Vagina (tissue), 2 donors: Measurements from ENCODE around the gene SFMBT2. TPM values are rescaled to one million over a fixed set of nuclear protein-coding genes. Genes with fewer than 3 reads are reported as not detected.

Experiments used
- DNase-seq, 2 donors: peaks; one replicate each; pipeline ENCODE4 v3.0.0-alpha.2; 2017; ENCODE audit errors: extremely low spot score in 2 of 2
- H3K27ac ChIP-seq: fragments of 200-600 bp; sonication (generic); one replicate; pipeline ENCODE4 v1.5.1; 2019
- H3K27me3 ChIP-seq: fragments of 200-600 bp; sonication (generic); one replicate; pipeline ENCODE4 v1.5.1; 2019
- H3K36me3 ChIP-seq, 2 donors: fragments of 200-600 bp; sonication (generic); one replicate each; pipeline ENCODE4 v1.5.1; 2017 to 2019
- H3K4me1 ChIP-seq: fragments of 200-600 bp; sonication (generic); one replicate; pipeline ENCODE4 v1.5.1; 2019
- H3K4me3 ChIP-seq, 2 donors: fragments of 200-600 bp; sonication (generic); 1 replicate in 1 of 2; 2 replicates in 1 of 2; pipeline ENCODE4 v1.5.1; 2016 to 2019
- H3K9me3 ChIP-seq: fragments of 200-600 bp; sonication (generic); one replicate; pipeline ENCODE4 v1.5.1; 2019
- CTCF ChIP-seq, 3 experiments: fragments of 450-650 bp in 2 of 3; fragments of 200-600 bp in 1 of 3; sonication (generic) in 1 of 3; IDR thresholded peaks; one replicate each; pipeline ENCODE4 v1.5.1; 2017 to 2019; ENCODE audit warnings: antibody characterized with exemption in 3 of 3, mild to moderate bottlenecking in 2 of 3, moderate library complexity in 2 of 3
- POLR2A ChIP-seq, 2 donors: fragments of 450-650 bp; IDR thresholded peaks; one replicate each; pipeline ENCODE4 v1.6.1; 2017; ENCODE audit warnings: antibody characterized with exemption in 2 of 2, mild to moderate bottlenecking in 2 of 2, moderate library complexity in 2 of 2
- POLR2AphosphoS5 ChIP-seq, 2 donors: sonication (generic); formaldehyde crosslinking; IDR thresholded peaks; one replicate each; pipeline ENCODE4 v1.9.0; 2017; ENCODE audit warnings: antibody characterized with exemption in 2 of 2, mild to moderate bottlenecking in 2 of 2, low read depth in 1 of 2; ENCODE audit not compliant: insufficient read depth in 1 of 2
- intact Hi-C: fragments of 100-400 bp; cut with DNase I; formaldehyde crosslinking; loops from one replicate; pipeline ENCODE4 v1.15.1; 2023
- total RNA-seq: library from RNA; depleted of rRNA; stranded (reverse); fragments of >200 nt; gene quantifications from one replicate; pipeline ENCODE4 v1.2.3, GENCODE V29; 2016

Gene SFMBT2
- total RNA-seq, 1 donor from 2014 or later: 12.5 TPM

DNA sequence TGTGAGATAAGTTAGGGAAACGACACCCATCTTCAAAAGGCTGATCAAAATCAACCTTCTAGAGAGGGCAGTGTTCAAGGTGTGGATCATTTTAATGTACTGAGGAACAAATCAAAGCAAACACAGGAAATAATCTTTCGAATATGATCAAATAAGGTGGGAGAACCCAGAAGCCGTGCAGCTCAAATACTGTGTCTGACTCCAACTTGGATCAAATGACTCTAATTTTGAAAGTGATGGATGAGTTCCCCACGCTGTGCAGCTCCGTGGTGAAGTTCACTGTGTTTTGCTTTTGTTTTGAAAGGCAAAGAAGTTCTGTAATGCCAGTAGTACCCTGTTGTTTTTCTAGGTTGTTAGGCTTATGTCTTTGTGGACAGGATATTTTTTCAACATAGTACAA, 250.9 kb downstream of the SFMBT2 start:
- Histone ChIP-seq H3K36me3 (peaks cover 0 to 9% of the 10 kb centered on the region in 2 donors), H3K27ac (no peak overlapping the region), H3K27me3 (no peaks in the 10 kb centered on the region), H3K4me3 (no peak overlapping the region), H3K9me3 (no peaks in the 10 kb centered on the region), H3K4me1 (no peaks in the 10 kb centered on the region)
- no peak for TF ChIP-seq POLR2AphosphoS5 (IDR thresholded peaks at IDR 0.05; ENCODE audit: insufficient read depth in 1 of 2, low read depth in 1 of 2)
- no peak for TF ChIP-seq POLR2A (IDR thresholded peaks at IDR 0.05)
- TF ChIP-seq CTCF (IDR thresholded peaks at IDR 0.05): no peak
- intact Hi-C loops: no loop called here
- no peak for DNase-seq

GRCh38 chr10:7159517-7159916, 251.3 kb downstream of the SFMBT2 start:
- peaks cover 0 to 9% of the 10 kb centered on the region in 2 donors for H3K36me3 ChIP-seq
- no peak for TF ChIP-seq POLR2A (IDR thresholded peaks at IDR 0.05)
- no peak for TF ChIP-seq POLR2AphosphoS5 (IDR thresholded peaks at IDR 0.05; ENCODE audit: insufficient read depth in 1 of 2, low read depth in 1 of 2)
- TF ChIP-seq CTCF (IDR thresholded peaks at IDR 0.05): no peak
- no peak overlapping the region for H3K27ac ChIP-seq
- no peaks in the 10 kb centered on the region for H3K27me3 ChIP-seq
- intact Hi-C loops: no loop called here
- no peaks in the 10 kb centered on the region for H3K4me1 ChIP-seq
- no peak overlapping the region for H3K4me3 ChIP-seq
- DNase-seq: no peak
- H3K9me3 ChIP-seq: no peaks in the 10 kb centered on the region

DNA sequence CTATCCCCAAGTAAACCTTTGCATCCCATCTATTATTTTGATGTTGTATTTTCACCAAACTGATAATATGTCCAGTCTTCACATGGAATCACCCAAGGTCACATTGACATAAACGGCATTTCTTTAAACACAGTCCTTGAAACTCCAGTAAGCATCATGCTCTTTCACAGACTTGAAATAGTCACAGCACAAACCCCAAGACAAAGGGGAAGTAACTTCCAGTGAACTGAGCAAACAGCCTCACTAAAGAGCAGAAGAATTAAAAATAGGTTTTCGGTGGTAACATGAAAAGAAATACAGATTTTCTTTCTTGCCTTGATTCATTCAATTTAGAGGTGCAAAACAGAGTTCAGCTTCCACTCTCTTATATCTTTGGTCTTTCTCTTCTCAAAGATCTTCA, 253.7 kb downstream of the SFMBT2 start:
- no peaks in the 10 kb centered on the region for H3K36me3 ChIP-seq
- DNase-seq: no peak
- H3K4me3 ChIP-seq: no peak overlapping the region
- H3K9me3 ChIP-seq: no peaks in the 10 kb centered on the region
- H3K27ac ChIP-seq: no peak overlapping the region
- no peaks in the 10 kb centered on the region for H3K27me3 ChIP-seq
- no peaks in the 10 kb centered on the region for H3K4me1 ChIP-seq
- intact Hi-C loops: no loop called here
- TF ChIP-seq POLR2A (IDR thresholded peaks at IDR 0.05): no peak
- TF ChIP-seq POLR2AphosphoS5 (IDR thresholded peaks at IDR 0.05; ENCODE audit: insufficient read depth in 1 of 2, low read depth in 1 of 2): no peak
- TF ChIP-seq CTCF (IDR thresholded peaks at IDR 0.05): no peak

DNA sequence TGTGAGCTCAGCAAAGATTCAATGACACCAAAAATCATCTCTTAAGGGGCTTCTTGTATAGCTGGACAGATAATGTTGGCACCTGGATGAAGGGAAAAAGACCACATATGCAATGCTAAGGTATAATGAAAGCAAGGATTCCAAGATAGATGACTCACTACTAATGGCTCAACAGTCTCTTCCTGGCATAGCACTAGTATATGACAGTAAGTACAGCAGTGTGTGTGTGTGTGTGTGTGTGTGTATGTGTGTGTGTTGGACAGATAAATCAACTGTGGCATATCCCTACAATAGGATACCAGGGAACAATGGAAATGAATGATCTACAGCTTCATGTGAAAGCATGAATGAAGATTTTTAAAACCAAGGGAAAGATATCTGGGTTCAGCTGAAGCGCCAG, 257.1 kb downstream of the SFMBT2 start:
- Histone ChIP-seq H3K27ac (no peak overlapping the region), H3K4me3 (no peak overlapping the region), H3K27me3 (no peaks in the 10 kb centered on the region), H3K36me3 (no peaks in the 10 kb centered on the region), H3K9me3 (no peaks in the 10 kb centered on the region), H3K4me1 (no peaks in the 10 kb centered on the region)
- intact Hi-C loops: no loop called here
- TF ChIP-seq POLR2A (IDR thresholded peaks at IDR 0.05) (no peak), CTCF (IDR thresholded peaks at IDR 0.05) (no peak), POLR2AphosphoS5 (IDR thresholded peaks at IDR 0.05; ENCODE audit: insufficient read depth in 1 of 2, low read depth in 1 of 2) (no peak)
- DNase-seq: no peak

DNA sequence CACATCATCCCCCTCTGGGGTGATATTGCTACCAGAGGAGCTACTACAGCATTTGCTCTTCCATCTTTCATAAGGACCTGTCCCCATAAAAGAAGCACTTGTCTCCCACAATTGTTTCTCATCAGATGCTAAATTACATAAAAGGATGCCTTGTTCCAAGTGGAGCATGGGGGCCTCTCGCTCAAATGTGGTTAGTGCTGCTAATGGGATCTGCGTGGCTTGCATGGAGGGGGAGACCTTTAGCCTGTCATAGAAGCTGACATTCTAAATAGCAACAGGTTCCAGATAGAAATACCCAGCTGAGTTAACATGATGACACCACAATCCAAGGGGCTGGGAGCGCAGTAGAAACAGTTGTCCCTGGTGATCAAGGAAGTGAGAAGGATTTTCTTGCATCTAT, 257.9 kb downstream of the SFMBT2 start:
- no peak for TF ChIP-seq POLR2A (IDR thresholded peaks at IDR 0.05)
- no peak for TF ChIP-seq CTCF (IDR thresholded peaks at IDR 0.05)
- TF ChIP-seq POLR2AphosphoS5 (IDR thresholded peaks at IDR 0.05; ENCODE audit: insufficient read depth in 1 of 2, low read depth in 1 of 2): no peak
- Histone ChIP-seq H3K27me3 (no peaks in the 10 kb centered on the region), H3K36me3 (no peaks in the 10 kb centered on the region), H3K9me3 (no peaks in the 10 kb centered on the region), H3K4me1 (no peaks in the 10 kb centered on the region), H3K27ac (no peak overlapping the region), H3K4me3 (no peak overlapping the region)
- intact Hi-C loops: no loop called here
- no peak for DNase-seq
